NCI-H345 treated with DMSO at 0.1 percent for 48 hours (cell line): ENCODE measurements around the gene PHF2.

Experiments
- DNase-seq: peaks from one replicate; lab custom pipeline; 2025; ENCODE audit not compliant: unreplicated experiment; lab: John Stamatoyannopoulos, UW

Gene PHF2

GRCh38 chr9:93585695-93586094 lies 9.3 kb downstream of the PHF2 start:
- no peak for DNase-seq

GRCh38 chr9:93586290-93587057 lies 10.1 kb downstream of the PHF2 start:
- DNase-seq, result no peak

- no peak for DNase-seq
Measured at GRCh38 chr9:93587284-93587650, 10.9 kb downstream of the PHF2 start.

GRCh38 chr9:93587651-93588347 lies 11.4 kb downstream of the PHF2 start:
- no peak for DNase-seq

GRCh38 chr9:93588641-93589609 lies 12.5 kb downstream of the PHF2 start:
- no peak for DNase-seq

- no peak for DNase-seq
Measured at GRCh38 chr9:93589688-93590087, 13.3 kb downstream of the PHF2 start.

- DNase-seq, result no peak
Measured at GRCh38 chr9:93590609-93591234, 14.3 kb downstream of the PHF2 start.

GRCh38 chr9:93591301-93592007 lies 15.1 kb downstream of the PHF2 start:
- DNase-seq, result no peak

GRCh38 chr9:93592008-93592642 lies 15.7 kb downstream of the PHF2 start:
- DNase-seq, result no peak

- DNase-seq, result no peak
Measured at GRCh38 chr9:93592643-93593021, 16.2 kb downstream of the PHF2 start.

GRCh38 chr9:93593144-93593658 lies 16.8 kb downstream of the PHF2 start:
- DNase-seq, result no peak

GRCh38 chr9:93594041-93594756 lies 17.8 kb downstream of the PHF2 start:
- DNase-seq, result no peak

- no peak for DNase-seq
Measured at GRCh38 chr9:93595461-93595860, 19.1 kb downstream of the PHF2 start.

- DNase-seq, result no peak
Measured at GRCh38 chr9:93595861-93596365, 19.5 kb downstream of the PHF2 start.

- no peak for DNase-seq
Measured at GRCh38 chr9:93596399-93596798, 20.0 kb downstream of the PHF2 start.

- no peak for DNase-seq
Measured at GRCh38 chr9:93597142-93597706, 20.8 kb downstream of the PHF2 start.

GRCh38 chr9:93597871-93598646 lies 21.7 kb downstream of the PHF2 start:
- DNase-seq, result no peak
